Measurements from ENCODE around the gene ECE2. TPM values are rescaled to one million over a fixed set of nuclear protein-coding genes. Genes with fewer than 3 reads are reported as not detected.

ECE2 gene
- total RNA-seq, 2 experiments from 2014 or later: not detected

GRCh38 chr3:184335661-184336546 lies 60.1 kb downstream of the ECE2 start:
- DNase-seq: peak; percentile 73 to 94 (median 88)
- intact Hi-C loops (cut with DNase I, micrococcal nuclease): loop anchor here (1.0 to 2.0 kb wide), 2 partner anchors 22 to 25 kb away; partner anchors contain the start of genes CLCN2 (in 1 of the 2), EIF4G1 (in 1 of the 2) and POLR2H (in 1 of the 2)
- Mint-ChIP-seq H3K36me3 (ENCODE audit: low read depth) (peaks cover 49% of the 10 kb centered on the region), H3K4me1 (ENCODE audit: low read depth) (peaks cover 34% of the 10 kb centered on the region), H3K9me3 (no peaks in the 10 kb centered on the region), H3K27ac (peak overlapping the region; percentile 97), H3K27me3 (no peaks in the 10 kb centered on the region), H3K4me3 (peak overlapping the region; percentile 95)
- peak; percentile 70 for ATAC-seq (ENCODE audit: poor library complexity)
- ChIA-PET CTCF (no interaction called here), POLR2A (no interaction called here)
- peaks cover 45% of the 10 kb centered on the region for H3K36me3 ChIP-seq (ENCODE audit: insufficient read depth, low read length)
- peak overlapping the region; percentile 88 to 95 for H3K27ac ChIP-seq (ENCODE audit: low read depth in 1 of 2, low read length in 2 of 2)
- TF ChIP-seq, protein P1, sequence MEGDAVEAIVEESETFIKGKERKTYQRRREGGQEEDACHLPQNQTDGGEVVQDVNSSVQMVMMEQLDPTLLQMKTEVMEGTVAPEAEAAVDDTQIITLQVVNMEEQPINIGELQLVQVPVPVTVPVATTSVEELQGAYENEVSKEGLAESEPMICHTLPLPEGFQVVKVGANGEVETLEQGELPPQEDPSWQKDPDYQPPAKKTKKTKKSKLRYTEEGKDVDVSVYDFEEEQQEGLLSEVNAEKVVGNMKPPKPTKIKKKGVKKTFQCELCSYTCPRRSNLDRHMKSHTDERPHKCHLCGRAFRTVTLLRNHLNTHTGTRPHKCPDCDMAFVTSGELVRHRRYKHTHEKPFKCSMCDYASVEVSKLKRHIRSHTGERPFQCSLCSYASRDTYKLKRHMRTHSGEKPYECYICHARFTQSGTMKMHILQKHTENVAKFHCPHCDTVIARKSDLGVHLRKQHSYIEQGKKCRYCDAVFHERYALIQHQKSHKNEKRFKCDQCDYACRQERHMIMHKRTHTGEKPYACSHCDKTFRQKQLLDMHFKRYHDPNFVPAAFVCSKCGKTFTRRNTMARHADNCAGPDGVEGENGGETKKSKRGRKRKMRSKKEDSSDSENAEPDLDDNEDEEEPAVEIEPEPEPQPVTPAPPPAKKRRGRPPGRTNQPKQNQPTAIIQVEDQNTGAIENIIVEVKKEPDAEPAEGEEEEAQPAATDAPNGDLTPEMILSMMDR (IDR thresholded peaks at IDR 0.05): no peak
- no peaks in the 10 kb centered on the region for H3K27me3 ChIP-seq (ENCODE audit: control insufficient read depth in 1 of 2, insufficient read depth in 2 of 2, low read length in 2 of 2)
- peaks cover 38% of the 10 kb centered on the region for H3K4me1 ChIP-seq (ENCODE audit: insufficient read depth, low read length)
- H3K9me3 ChIP-seq (ENCODE audit: control insufficient read depth in 1 of 2, insufficient read depth in 1 of 2, low read length in 2 of 2): no peaks in the 10 kb centered on the region
- peak overlapping the region; percentile 64 for H3K4me3 ChIP-seq (ENCODE audit: low read length)

GRCh38 chr3:184336547-184337398 lies 61.0 kb downstream of the ECE2 start:
- TF ChIP-seq, protein P1 (IDR thresholded peaks at IDR 0.05): no peak
- Histone ChIP-seq H3K36me3 (ENCODE audit: insufficient read depth, low read length) (peaks cover 37% of the 10 kb centered on the region), H3K27ac (ENCODE audit: low read depth in 1 of 2, low read length in 2 of 2) (peak overlapping the region in 1 of 2 donors; percentile 95), H3K4me1 (ENCODE audit: insufficient read depth, low read length) (peaks cover 38% of the 10 kb centered on the region), H3K9me3 (ENCODE audit: control insufficient read depth in 1 of 2, insufficient read depth in 1 of 2, low read length in 2 of 2) (no peaks in the 10 kb centered on the region), H3K4me3 (ENCODE audit: low read length) (peak overlapping the region; percentile 64), H3K27me3 (ENCODE audit: control insufficient read depth in 1 of 2, insufficient read depth in 2 of 2, low read length in 2 of 2) (no peaks in the 10 kb centered on the region)
- ChIA-PET POLR2A (interaction anchor here (1.2 kb wide), 1 partner anchor 22 kb away, joined by 4 read pairs; no protein-coding TSS in a partner anchor), CTCF (no interaction called here)
- Mint-ChIP-seq H3K9me3 (no peaks in the 10 kb centered on the region), H3K4me1 (ENCODE audit: low read depth) (peaks cover 34% of the 10 kb centered on the region), H3K27ac (peak overlapping the region; percentile 97), H3K36me3 (ENCODE audit: low read depth) (peaks cover 43% of the 10 kb centered on the region), H3K27me3 (no peaks in the 10 kb centered on the region), H3K4me3 (peak overlapping the region; percentile 95)
- ATAC-seq (ENCODE audit: poor library complexity) (no peak), DNase-seq (peak in 2 of 14 experiments; percentile 26 to 41)
- intact Hi-C loops (cut with DNase I, micrococcal nuclease): loop anchor here in 1 of 2 experiments (2.0 kb wide), 1 partner anchor 24 kb away; the partner anchor contains the start of genes CLCN2 and POLR2H

DNA sequence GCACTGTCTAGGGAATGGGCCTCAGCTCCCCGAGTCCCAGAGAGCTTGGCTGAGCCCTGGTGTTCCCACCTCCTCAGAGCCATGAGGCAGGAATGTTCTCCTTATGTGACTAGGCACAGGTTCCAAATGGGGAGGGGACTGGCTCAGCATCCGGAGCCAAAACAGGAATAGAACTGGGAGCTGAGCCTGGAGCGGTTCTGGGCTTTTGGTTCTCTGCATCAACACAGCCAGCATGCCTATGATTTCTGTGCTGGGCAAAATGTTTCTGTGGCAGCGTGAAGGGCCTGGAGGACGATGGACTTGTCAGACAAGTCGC lies 61.5 kb downstream of the ECE2 start, which contains the start of gene FAM131A:
Gene FAM131A (plus strand): TSS at position 202 of the 316 bp plus-strand sequence. CDS start 31 bp downstream, at position 233.
- no peak within 1 kb of the TSS for H3K27ac ChIP-seq (ENCODE audit: low read depth in 1 of 2, low read length in 2 of 2)
- ChIA-PET POLR2A (interaction anchor here (0.7 to 1.9 kb wide), 4 partner anchors 9 to 88 kb away, joined by 3 to 6 read pairs (median 4); partner anchors contain the start of genes CLCN2, EEF1AKMT4 and POLR2H), CTCF (interaction anchor here (1.3 kb wide), 1 partner anchor 17 kb away, joined by 3 read pairs; no protein-coding TSS in a partner anchor)
- H3K36me3 ChIP-seq (ENCODE audit: insufficient read depth, low read length): peaks cover 34% of the 10 kb centered on the region
- Mint-ChIP-seq H3K27me3 (no peaks in the 10 kb centered on the region), H3K4me3 (peak within 1 kb of the TSS; percentile 95), H3K27ac (peak within 1 kb of the TSS; percentile 97), H3K36me3 (ENCODE audit: low read depth) (peaks cover 37% of the 10 kb centered on the region), H3K4me1 (ENCODE audit: low read depth) (peaks cover 34% of the 10 kb centered on the region), H3K9me3 (no peaks in the 10 kb centered on the region)
- TF ChIP-seq, protein P1 (IDR thresholded peaks at IDR 0.05): no peak
- ATAC-seq (ENCODE audit: poor library complexity): no peak
- no peaks in the 10 kb centered on the region for H3K9me3 ChIP-seq (ENCODE audit: control insufficient read depth in 1 of 2, insufficient read depth in 1 of 2, low read length in 2 of 2)
- H3K4me3 ChIP-seq (ENCODE audit: low read length): peak within 1 kb of the TSS; percentile 64
- DNase-seq: no peak
- peaks cover 38% of the 10 kb centered on the region for H3K4me1 ChIP-seq (ENCODE audit: insufficient read depth, low read length)
- H3K27me3 ChIP-seq (ENCODE audit: control insufficient read depth in 1 of 2, insufficient read depth in 2 of 2, low read length in 2 of 2): no peaks in the 10 kb centered on the region
- intact Hi-C loops (cut with DNase I, micrococcal nuclease): loop anchor here in 1 of 2 experiments (2.0 kb wide), 1 partner anchor 23 kb away; the partner anchor contains the start of genes CLCN2 and POLR2H
